ENCODE results near the gene KDM3B. TPM values are rescaled to one million over a fixed set of nuclear protein-coding genes. Genes with fewer than 3 reads are reported as not detected.
"Not testable (repeated sequence)": the region's sequence is repeated elsewhere in the genome, so short reads cannot be mapped to it uniquely, and the experiment has no call there.

The KDM3B gene
- total RNA-seq, 1 donor from 2014 or later: 40.8 TPM

DNA sequence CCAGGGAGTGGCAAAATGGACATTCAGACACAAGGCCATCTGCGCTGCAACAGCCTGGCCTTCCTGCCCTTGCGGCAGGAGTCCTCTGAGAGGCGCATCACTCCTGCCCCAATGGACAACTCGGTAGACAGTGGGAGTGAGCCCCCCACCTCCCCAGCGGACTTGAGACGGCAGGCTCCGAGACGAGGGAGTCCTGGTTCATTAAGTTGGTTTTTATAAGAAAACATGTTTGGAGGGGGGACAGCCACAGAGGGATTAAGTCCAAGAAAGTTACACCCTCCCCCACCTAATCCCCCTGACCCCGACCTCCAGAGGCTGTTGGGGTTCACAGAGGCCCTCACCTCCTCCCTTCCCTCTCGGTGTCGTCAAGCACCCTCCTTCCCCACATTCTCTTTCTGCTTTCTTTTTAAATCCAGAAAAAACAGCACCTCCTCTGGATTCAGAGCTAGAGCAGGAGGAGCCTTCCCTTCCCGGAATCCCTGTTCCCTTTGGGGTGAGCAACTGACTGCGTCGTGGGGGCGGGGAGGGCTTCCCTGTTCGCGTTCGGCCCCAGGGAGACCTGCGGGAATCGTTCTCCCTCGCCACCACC is 111.0 kb downstream of the KDM3B start:
- DNase-seq: peak; percentile 51
- ATAC-seq: no peak
- intact Hi-C loops (cut with micrococcal nuclease): no loop called here

DNA sequence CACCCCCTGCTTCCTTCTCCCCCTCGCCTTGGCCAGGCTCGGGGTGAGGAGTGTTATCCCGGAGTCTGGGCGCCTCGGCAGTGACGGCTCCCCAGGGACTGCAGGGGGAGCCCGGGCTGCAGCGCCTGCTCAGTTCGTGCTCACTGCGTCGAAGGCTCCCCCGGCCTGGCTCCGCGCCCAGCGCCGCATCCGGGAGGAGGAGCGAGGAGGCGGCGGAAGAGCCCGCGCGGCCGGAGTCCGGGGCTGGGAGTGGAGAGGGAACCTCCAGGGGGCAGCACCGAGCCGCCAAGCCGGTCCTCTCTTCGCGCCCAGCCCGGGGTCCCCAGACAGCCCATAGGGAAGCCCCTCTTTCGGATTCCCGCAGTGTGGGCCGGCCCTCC is 111.5 kb downstream of the KDM3B start:
- ATAC-seq (peak; percentile 82), DNase-seq (peak; percentile 98)
- intact Hi-C loops (cut with micrococcal nuclease): no loop called here

GRCh38 chr5:138464388-138465260 is 112.1 kb downstream of the KDM3B start:
- DNase-seq: peak; percentile 94
- ATAC-seq: peak; percentile 89
- intact Hi-C loops (cut with micrococcal nuclease): no loop called here

- ATAC-seq (peak; percentile 73), DNase-seq (peak; percentile 95)
- intact Hi-C loops (cut with micrococcal nuclease): no loop called here
Observed at GRCh38 chr5:138465261-138466124, 113.0 kb downstream of the KDM3B start, which contains the start of gene EGR1. Gene EGR1 (plus strand): TSS chr5:138465479. CDS start chr5:138465762, 283 bp downstream.

- ATAC-seq: no peak
- no peak for DNase-seq
- intact Hi-C loops (cut with micrococcal nuclease): no loop called here
Observed at GRCh38 chr5:138466125-138466899, 113.8 kb downstream of the KDM3B start.

- DNase-seq (peak; percentile 43), ATAC-seq (no peak)
- intact Hi-C loops (cut with micrococcal nuclease): no loop called here
Observed at GRCh38 chr5:138466900-138467710, 114.6 kb downstream of the KDM3B start.

GRCh38 chr5:138467711-138468132 is 115.2 kb downstream of the KDM3B start:
- no peak for DNase-seq
- ATAC-seq: no peak
- intact Hi-C loops (cut with micrococcal nuclease): no loop called here

- intact Hi-C loops (cut with micrococcal nuclease): no loop called here
- DNase-seq (no peak), ATAC-seq (no peak)
Observed at GRCh38 chr5:138468133-138468965, 115.9 kb downstream of the KDM3B start.

- intact Hi-C loops (cut with micrococcal nuclease): no loop called here
- DNase-seq (no peak), ATAC-seq (no peak)
Observed at GRCh38 chr5:138468966-138469539, 116.6 kb downstream of the KDM3B start.

DNA sequence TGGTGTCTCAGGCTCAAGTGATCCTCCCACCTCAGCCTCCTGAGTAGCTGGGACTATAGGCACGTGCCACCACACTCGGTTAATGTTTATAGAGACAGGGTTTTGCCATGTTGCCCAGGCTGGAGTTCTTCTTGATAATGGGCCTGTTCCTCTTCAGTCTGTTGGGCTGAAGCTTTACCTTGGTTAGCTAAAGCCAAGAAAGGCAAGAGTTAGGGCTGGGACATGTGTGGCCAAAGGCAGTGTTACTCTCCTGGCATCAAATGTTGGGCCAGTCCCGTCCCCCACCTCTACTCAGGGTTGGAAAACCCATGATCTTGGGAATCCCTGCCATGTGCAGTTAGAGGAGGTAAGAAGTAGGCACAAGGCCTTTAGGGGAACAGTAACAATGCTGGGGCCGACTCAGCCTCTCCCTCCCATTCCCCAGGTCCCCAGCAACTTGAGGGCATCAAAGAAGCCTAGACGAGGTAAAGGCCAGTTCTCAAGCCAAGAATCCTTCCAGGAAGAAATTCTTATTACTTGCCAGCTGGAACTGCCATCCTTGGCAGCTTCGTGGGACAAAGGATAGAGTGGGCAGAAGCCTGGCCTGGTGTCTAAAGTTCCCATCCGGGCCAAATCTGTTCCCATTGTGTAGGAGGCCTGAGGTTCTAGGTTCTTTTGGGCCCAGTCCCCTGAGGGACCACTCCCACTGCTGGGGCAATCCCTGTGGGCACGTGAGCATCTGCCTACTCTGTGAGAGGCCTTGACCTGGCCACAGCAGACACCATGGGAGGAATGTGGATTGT is 117.2 kb downstream of the KDM3B start:
- intact Hi-C loops (cut with micrococcal nuclease): no loop called here
- ATAC-seq (no peak), DNase-seq (no peak)

GRCh38 chr5:138470322-138471051 is 118.0 kb downstream of the KDM3B start:
- intact Hi-C loops (cut with micrococcal nuclease): no loop called here
- no peak for DNase-seq
- ATAC-seq: no peak

GRCh38 chr5:138471052-138471361 is 118.5 kb downstream of the KDM3B start:
- intact Hi-C loops (cut with micrococcal nuclease): no loop called here
- DNase-seq: no peak
- ATAC-seq: no peak

DNA sequence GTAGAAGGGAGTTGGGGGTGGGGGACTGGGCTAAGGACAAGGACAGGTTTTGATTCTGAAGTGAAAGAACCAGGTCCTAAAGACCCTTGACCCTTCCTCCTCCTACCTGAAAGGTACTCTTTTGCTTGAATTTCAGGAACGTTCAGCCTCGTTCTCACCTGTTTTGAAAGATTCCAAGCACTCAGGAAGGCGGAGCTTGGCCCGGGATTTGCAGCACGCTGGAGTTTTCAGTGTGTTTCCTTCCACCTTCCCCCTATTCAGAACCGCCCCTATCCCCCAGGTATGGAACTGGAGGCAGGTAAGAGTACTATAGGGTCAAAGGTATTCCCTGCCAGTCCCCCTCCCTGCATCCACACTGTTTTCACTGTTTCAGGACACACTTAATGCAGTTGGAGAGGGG is 119.9 kb downstream of the KDM3B start:
- no peak for ATAC-seq
- intact Hi-C loops (cut with micrococcal nuclease): no loop called here
- DNase-seq: no peak

DNA sequence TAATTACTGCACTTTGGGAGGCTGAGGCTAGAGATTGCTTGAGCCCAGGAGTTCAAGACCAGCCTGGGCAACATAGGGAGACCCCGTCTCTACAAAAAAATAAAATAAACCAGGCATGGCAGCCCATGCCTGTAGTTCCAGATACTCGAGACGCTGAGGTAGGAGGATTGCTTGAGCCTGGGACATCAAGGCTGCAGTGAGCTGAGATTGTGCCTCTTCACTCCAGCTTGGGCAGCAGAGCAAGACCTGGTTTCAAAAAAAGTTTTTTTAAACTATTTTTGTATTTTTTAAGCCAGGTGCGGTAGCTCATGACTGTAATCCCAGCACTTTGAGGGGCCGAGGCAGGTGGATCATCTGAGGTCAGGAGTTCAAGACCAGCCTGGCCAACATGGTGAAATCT is 120.7 kb downstream of the KDM3B start:
- DNase-seq; ATAC-seq; intact Hi-C loops (cut with micrococcal nuclease): not testable (repeated sequence)

GRCh38 chr5:138476918-138477317 is 124.4 kb downstream of the KDM3B start:
- ATAC-seq (no peak), DNase-seq (no peak)
- intact Hi-C loops (cut with micrococcal nuclease): no loop called here

DNA sequence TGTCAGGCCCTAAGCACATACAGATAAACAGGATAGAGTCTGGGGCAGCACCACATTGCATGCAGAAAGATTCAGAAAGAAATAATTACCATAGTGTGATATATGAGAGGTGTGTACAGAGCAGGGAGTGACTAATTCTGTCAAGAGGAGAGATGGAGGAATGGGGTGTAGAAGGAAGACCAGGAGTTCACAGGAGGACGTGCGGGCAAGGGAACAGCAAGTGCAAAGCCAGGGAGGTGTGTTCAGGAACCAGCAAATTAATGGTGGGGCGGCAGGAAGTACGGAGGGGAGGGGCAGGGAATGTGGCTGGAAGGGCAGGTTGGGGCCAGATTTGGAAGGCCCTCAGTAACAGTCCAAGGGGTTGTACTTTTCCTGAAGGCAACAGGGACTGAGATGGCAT is 130.2 kb downstream of the KDM3B start:
- DNase-seq: no peak
- ATAC-seq: no peak
- intact Hi-C loops (cut with micrococcal nuclease): no loop called here

Measured in left ventricle myocardium superior (tissue), 1 donor.